Measurements from ENCODE around the gene MAP7D2.
"Not testable (repeated sequence)": the region's sequence is repeated elsewhere in the genome, so short reads cannot be mapped to it uniquely, and the experiment has no call there.

DNA sequence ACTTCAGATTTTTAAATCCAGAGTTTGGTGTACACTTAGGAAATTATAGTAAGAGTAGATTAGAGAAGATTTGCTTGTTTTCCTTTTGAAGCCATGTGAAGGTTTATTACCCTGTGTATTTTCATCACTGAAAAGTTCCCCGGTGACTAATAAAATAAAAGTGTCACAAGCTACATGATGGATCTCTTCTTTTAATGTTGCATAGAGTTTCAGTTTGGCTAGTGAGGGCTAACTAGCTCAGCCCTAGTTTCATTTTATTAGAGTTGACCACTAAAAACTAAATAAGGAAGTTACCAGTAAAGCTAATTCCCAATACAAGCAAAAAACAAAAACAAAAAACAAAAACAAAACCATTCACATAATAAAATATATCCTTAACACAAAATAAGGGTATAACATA is 10.1 kb upstream of the MAP7D2 start:
- not testable (repeated sequence) for TF ChIP-seq KLF7 (tag by site-specific recombination; IDR thresholded peaks at IDR 0.05; ENCODE audit: borderline replicate concordance); GLIS1 (tag by site-specific recombination; IDR thresholded peaks at IDR 0.05); ZNF121 (tag by site-specific recombination; IDR thresholded peaks at IDR 0.05); ZBTB8A (tag by site-specific recombination; IDR thresholded peaks at IDR 0.05); HOXD13 (CRISPR knock-in tag; IDR thresholded peaks at IDR 0.05; ENCODE audit: borderline replicate concordance); RBAK (tag by site-specific recombination; IDR thresholded peaks at IDR 0.05); ZBTB21 (tag by site-specific recombination; IDR thresholded peaks at IDR 0.05); OSR2 (tag by site-specific recombination; IDR thresholded peaks at IDR 0.05); ZNF571 (tag by site-specific recombination; IDR thresholded peaks at IDR 0.05)
- TF ChIP-seq, protein P1, sequence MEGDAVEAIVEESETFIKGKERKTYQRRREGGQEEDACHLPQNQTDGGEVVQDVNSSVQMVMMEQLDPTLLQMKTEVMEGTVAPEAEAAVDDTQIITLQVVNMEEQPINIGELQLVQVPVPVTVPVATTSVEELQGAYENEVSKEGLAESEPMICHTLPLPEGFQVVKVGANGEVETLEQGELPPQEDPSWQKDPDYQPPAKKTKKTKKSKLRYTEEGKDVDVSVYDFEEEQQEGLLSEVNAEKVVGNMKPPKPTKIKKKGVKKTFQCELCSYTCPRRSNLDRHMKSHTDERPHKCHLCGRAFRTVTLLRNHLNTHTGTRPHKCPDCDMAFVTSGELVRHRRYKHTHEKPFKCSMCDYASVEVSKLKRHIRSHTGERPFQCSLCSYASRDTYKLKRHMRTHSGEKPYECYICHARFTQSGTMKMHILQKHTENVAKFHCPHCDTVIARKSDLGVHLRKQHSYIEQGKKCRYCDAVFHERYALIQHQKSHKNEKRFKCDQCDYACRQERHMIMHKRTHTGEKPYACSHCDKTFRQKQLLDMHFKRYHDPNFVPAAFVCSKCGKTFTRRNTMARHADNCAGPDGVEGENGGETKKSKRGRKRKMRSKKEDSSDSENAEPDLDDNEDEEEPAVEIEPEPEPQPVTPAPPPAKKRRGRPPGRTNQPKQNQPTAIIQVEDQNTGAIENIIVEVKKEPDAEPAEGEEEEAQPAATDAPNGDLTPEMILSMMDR (tag by site-specific recombination; IDR thresholded peaks at IDR 0.05): not testable (repeated sequence)
- TF ChIP-seq, protein P2, sequence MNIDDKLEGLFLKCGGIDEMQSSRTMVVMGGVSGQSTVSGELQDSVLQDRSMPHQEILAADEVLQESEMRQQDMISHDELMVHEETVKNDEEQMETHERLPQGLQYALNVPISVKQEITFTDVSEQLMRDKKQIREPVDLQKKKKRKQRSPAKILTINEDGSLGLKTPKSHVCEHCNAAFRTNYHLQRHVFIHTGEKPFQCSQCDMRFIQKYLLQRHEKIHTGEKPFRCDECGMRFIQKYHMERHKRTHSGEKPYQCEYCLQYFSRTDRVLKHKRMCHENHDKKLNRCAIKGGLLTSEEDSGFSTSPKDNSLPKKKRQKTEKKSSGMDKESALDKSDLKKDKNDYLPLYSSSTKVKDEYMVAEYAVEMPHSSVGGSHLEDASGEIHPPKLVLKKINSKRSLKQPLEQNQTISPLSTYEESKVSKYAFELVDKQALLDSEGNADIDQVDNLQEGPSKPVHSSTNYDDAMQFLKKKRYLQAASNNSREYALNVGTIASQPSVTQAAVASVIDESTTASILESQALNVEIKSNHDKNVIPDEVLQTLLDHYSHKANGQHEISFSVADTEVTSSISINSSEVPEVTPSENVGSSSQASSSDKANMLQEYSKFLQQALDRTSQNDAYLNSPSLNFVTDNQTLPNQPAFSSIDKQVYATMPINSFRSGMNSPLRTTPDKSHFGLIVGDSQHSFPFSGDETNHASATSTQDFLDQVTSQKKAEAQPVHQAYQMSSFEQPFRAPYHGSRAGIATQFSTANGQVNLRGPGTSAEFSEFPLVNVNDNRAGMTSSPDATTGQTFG (tag by site-specific recombination; IDR thresholded peaks at IDR 0.05; ENCODE audit: borderline replicate concordance): not testable (repeated sequence)
- TF ChIP-seq, protein P3, sequence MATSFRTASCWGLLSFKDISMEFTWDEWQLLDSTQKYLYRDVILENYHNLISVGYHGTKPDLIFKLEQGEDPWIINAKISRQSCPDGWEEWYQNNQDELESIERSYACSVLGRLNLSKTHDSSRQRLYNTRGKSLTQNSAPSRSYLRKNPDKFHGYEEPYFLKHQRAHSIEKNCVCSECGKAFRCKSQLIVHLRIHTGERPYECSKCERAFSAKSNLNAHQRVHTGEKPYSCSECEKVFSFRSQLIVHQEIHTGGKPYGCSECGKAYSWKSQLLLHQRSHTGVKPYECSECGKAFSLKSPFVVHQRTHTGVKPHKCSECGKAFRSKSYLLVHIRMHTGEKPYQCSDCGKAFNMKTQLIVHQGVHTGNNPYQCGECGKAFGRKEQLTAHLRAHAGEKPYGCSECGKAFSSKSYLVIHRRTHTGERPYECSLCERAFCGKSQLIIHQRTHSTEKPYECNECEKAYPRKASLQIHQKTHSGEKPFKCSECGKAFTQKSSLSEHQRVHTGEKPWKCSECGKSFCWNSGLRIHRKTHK (tag by site-specific recombination; IDR thresholded peaks at IDR 0.05): not testable (repeated sequence)
